Measurements from ENCODE around the gene HSF2BP.
"Not testable (repeated sequence)": the region's sequence is repeated elsewhere in the genome, so short reads cannot be mapped to it uniquely, and the experiment has no call there.

The HSF2BP gene

DNA sequence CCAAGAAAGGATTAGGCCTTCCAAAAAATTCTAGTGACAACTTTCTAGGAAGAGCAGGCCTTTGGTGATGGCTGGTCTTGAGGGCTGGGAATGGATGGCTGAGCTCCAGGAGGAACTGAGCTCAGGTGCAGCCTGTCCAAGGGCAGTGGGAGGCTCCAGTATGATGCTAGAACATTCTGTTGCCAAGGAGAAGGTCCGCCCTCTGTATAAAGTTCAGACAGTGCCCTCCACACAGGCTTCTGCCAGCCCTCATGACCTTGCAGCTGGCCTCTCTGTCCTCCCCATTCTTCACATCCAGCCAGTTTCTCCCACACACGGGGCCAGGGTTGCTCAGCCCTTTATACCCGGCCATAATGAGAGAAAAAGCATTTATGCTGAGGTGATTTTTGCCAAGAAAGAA lies 146.3 kb downstream of the HSF2BP start:
- DNase-seq, result not testable (repeated sequence)

DNA sequence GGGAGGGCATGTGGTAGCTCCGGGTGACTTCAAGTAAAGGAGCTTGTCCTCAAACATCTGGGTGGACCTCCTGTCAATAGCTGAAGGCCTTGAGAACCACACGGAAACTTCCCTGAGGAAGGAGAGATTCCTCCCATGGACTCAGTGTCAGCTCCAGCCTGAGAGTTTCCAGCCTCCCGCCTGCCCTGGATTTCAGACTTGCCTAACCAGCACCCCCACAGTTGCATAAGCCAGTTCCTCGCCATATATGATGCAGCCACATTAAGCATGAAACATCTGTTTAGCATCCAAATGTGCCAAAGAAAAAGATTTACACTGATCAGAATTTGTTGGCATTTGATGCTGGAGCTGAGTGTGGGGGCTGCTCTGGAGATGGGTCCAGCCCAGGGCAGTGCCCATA lies 148.1 kb downstream of the HSF2BP start:
- not testable (repeated sequence) for DNase-seq

DNA sequence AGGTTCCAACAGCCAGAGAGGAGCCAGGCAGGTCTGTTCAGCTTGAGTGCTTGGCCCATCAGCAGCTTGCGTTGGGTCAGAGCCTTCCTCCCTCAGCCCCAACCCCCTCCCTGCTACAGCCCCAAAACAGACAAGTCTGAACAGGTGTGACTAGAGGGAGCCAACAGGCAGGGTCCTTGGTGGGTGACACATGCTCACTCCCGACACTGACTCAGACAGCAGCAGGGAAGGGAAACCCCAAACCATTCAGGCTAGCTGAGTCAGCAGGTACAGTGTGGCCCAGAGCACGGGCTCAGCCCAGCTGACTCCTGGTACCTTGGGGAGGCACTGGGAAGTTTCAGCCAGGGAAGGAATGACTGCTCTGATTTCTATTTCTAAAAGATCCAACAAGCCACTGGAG lies 148.6 kb downstream of the HSF2BP start:
- DNase-seq, result not testable (repeated sequence)

DNA sequence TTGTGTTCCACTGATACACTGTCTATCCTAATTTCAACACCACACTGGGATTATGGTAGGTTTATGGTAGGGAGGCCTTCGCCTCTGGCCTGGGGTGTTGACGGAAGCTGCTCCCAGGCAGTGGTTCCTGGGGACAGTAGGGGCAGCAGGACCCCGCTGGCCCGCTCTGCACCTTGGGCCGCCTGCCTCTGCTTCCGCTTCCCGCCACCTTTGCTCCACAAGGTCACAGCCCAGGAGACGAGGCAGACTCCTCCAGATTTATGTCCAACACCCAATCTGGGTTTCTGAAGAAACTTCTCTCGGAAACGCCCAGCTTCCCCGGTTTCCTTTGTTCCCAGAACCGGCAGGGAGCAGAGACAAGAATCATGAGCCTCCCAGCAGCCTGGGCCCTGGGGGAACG lies 155.4 kb downstream of the HSF2BP start:
- not testable (repeated sequence) for DNase-seq

DNA sequence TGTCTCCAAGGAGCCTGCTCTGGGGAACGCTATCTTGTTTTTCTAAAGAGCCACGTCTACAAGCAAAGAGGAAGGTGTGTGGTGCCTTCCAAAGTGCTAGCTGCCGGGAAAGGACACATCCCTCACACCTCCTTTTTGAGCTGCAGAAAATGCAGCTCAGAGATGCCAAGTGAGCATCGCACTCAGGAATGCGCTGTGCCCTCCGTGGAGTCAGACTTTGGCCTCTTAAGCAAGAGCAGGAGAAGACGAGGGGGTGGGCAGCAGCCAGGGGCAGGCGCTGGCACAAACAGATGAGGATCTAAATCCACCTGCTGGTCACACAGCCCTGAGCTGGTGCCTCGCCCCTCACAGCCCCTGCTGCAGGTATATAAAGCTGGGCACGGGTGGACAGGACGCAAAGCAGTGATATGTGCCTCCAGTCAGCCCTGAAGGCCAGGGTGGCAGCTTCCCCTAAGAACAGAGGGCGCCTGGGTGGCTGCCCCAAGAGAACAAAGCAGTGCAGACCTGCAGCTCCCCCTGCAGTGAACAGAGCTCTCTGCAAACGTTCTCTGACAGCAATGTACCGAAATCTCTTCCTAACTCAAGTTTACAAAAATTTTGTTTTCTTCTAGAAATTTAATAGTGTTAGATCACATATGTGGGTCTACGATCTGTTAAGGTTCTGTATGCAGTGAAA lies 156.1 kb downstream of the HSF2BP start:
- DNase-seq, result not testable (repeated sequence)

DNA sequence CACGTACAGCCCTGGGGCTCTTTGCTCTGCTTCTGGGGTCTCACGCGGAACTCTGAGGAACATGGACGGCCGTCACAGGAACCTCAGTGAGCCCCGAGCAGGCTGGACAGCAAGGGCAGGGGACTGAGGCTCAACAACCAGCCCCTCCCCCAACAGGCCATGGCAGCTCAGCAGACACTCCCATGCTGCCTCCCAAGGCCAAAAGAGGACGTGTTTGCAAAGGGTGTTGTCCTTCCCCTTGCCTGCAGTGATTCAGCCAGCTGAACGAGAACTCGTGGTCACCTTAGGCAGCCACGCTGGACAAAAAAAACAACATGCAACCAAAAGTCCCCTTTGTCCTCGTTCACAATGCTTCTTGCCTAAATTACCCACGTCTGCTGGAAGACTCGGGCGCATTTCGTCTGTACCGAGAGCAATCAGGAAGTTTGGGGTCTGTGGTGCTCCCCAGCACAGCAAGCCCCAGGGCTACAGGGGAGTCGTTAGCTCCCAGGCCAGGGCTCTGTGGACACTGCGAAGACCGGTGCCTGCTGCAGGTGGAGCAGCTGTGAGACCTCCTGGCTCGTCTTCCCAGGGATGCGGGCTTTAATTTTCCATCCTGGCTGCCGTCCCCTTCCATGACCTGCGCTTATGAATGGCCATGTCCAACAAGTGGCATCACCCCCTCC lies 156.7 kb downstream of the HSF2BP start:
- not testable (repeated sequence) for DNase-seq

DNA sequence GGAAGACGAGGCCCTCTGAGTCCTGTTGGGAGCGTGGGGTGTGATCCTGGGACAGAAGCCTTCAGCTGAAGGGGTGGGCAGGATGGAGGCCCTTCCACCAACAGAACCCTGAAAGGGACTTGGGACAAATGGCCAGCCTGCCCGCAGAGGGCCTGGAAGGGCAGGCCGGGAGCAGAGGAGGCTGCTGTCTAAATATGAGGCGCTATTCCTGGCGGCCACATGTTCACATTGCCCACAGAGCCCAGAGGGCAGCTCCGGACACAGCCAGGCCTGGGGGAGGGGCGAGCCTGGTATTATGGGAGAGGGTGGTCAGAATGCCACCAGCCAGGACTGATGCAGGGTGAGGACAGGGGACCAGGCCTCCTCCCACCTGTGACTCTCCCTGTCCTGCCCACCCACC lies 160.4 kb downstream of the HSF2BP start:
- not testable (repeated sequence) for DNase-seq

DNA sequence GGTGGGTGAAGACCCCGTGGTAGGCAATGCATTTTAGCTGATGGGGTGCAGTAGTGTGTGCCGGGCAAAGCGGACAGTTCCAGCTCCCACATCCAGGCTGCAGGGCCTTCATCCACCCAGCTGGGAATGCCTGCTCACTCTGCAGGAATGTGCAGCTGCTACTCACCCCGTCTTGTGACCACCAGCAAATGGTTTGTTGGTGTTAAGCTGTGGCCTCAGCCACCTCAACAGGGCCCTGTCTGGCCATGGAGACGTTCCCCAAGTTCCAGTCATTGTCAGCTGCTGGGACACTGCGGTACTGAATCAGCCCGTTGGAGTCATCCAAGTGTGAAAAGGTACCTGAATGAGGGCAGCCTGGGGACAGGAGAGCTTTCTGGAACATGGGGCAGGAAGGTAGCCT lies 161.2 kb downstream of the HSF2BP start:
- DNase-seq, result not testable (repeated sequence)

DNA sequence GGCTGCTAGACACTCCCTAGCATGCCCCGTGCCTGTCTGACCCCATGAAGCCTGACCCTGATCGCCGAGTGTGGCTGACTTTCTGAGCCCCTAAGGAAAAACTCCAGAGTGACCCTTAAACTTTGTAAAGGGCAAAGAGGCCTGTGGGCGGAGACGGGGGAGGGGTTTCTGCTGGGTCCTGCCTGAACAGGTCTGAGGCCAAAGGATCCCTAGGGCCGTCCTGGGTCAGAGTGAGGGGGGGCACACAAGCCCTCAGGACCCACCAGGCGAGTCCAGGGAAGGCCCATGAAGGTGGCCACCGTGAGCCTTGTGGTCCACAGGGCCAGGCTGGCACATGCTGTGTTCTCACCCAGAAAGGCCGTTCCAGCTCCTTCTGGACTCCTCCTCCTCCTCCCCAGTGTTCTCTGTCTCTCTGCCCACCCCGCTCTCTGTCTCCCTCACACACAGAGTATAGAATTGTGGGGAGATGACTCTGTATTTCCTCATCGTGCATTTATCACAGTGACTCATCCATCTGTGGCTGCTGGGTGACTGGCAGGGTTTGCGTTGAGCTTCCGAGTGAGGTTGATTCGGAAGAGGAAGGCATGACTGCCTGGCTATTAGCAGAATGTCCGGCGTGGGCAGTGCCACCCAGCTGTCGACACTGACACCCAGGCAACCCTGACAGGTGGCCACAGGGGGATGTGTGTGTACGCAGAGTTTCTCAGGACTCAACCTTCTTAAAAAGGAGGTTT lies 164.8 kb downstream of the HSF2BP start:
- DNase-seq, result not testable (repeated sequence)

DNA sequence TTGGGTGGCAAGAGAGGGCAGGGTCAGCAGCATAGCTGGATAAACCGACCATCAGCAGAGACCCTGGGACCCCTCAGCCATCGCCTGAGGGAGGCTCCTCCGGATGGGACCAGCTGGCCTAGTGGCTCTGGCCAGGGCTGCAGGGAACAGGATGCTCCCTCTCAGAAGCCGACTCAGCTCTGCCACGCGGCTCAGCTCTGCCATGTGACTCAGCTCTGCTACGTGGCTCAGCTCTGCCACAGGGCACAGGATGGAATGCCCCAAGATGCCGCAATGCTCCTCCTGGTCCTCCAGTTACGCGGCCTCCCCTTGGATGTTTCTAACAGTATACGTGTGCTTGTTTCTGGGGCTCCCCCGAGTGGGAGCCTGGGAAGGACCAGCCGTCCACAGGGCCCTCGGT lies 165.8 kb downstream of the HSF2BP start:
- not testable (repeated sequence) for DNase-seq

DNA sequence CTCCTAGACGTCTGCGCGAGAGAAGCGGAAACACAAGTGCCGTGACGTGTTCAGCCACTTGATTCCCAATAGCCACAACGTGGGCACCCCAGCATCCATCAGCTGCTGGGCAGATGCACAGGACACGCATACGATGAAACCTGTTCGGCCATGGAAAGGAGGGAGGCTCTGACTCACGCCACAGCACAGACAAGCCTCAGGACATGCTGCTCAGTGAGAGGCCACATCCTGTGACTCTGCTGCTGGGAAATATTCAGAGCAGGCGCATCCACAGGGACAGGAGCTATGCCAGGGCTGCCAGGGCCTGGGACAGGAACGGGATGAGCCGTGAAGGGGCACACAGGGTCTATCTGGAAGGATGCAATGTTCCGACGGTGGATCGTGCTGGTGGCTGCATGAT lies 171.1 kb downstream of the HSF2BP start:
- not testable (repeated sequence) for DNase-seq

DNA sequence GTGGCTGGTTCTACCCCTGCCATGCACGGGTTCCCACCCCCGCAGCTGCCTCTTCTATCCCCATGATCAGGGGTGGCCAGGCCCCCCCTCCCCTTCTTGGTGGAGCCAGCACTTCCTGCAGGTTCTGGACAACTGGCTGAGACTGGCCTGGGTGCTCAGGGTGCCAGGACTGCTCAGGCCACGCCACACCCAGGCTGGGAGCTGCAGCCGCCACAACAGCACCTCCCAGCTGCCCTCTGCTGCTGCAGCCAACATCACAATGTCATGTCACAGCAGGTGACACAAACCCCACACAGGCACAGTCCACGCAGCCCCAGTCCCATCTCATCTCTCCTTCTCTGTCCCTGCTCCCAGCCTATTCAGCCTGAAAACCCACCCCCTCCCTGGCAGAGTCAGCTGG lies 173.2 kb downstream of the HSF2BP start:
- DNase-seq, result not testable (repeated sequence)

DNA sequence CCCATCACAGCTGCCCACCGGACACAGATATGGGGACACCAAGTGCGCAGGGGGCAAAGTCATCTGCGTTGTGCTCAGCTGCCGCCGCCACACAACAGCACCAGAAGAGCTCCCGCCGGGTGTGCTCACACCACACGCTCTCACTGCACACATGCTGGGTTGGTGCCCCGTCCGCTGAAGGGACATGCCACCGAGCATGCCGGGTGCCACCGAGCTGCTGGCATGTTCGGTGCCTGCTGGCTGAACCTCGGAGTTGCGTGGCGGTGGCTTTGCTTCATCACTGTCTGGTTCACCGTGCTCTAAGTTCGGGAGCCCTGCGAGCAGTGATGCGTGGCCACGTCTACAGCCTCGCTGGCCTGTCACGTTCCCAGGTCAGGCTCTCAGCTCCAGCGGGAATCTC lies 174.3 kb downstream of the HSF2BP start:
- not testable (repeated sequence) for DNase-seq

DNA sequence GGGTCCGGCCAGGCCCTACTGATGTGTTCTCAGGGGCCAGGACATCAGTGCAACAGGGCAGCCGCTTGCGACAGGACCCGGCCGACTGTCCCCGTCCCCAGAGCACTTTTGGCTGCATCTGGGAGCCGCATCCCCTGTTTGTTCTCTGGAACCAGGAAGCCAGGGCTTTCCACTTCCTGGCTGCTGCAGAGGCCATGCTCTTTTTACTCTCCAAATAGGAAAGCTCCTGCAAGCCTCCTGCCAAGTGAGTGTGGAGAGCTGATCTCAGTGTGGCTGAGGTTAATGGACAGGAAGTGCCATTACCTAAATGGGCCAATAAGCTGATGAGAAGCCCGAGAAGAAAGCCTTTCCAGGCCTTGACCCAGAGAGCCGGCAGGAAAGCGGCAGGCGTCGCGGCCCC lies 180.1 kb downstream of the HSF2BP start:
- not testable (repeated sequence) for DNase-seq

All from NCI-H226 (cell line).